ENCODE data around the gene HS3ST5.
"Not testable (repeated sequence)": the region's sequence is repeated elsewhere in the genome, so short reads cannot be mapped to it uniquely, and the experiment has no call there.

HS3ST5 gene

GRCh38 chr6:114032721-114033120 is 310.1 kb downstream of the HS3ST5 start:
- no peak for DNase-seq

DNA sequence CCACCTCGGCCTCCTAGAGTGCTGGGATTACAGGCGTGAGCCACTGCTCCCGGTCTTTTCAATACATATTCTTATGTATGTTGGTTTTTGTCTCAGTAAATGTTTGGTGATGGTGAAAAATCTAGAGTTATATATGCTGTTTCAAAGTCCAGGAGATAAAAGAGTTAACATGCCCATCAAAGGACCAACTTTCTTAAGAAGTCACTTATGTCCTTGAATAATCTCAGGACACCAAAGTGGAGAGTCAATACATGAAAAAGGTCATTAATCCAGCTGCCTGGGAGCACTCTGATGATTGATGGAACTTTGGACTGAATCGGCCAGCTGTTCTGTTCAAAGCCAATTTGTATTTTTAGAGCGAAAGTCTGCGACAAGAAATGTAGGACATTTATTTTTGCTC is 312.1 kb downstream of the HS3ST5 start:
- DNase-seq: no peak

DNA sequence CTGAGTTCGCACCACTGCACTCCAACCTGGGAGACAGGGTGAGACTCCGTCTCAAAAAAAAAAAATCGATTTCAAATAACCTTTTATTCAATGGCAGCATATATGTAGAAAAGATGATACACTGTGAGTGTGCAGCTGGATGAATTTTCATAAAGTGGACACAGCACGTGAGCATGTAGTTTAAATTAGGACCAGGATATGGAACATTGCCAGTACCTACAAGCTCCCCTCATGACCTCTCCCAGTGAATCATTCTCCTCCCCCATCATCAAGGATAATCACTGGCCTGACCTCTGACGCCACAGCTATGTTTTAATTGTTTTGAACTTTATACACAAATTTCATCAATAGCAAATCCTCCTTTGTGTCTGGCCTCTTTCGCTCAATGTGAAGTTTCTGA is 318.1 kb downstream of the HS3ST5 start:
- DNase-seq: no peak

- no peak for DNase-seq
These were observed 322.6 kb downstream of the HS3ST5 start for GRCh38 chr6:114020196-114020595.

DNA sequence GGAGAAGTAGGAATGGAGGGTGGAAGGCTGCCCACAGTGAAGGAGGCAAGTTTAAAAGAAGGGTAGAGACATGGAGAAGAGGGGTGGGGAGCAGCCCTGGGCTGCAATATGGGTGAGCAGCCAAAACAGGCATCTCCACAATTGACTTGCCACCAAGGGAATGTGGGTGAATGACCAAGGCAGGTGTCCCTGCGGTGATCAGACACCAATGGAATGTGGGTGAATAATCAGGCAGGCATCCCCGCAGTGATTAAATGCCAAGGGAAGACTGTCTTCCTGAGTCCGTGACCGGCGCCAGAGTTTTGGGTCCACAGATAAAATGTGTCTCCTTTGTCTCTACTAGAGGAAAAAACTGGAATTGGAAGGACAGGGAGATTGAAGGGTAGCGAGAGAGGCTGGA is 325.7 kb downstream of the HS3ST5 start:
- not testable (repeated sequence) for DNase-seq

GRCh38 chr6:114014106-114014505 is 328.7 kb downstream of the HS3ST5 start:
- not testable (repeated sequence) for DNase-seq

DNA sequence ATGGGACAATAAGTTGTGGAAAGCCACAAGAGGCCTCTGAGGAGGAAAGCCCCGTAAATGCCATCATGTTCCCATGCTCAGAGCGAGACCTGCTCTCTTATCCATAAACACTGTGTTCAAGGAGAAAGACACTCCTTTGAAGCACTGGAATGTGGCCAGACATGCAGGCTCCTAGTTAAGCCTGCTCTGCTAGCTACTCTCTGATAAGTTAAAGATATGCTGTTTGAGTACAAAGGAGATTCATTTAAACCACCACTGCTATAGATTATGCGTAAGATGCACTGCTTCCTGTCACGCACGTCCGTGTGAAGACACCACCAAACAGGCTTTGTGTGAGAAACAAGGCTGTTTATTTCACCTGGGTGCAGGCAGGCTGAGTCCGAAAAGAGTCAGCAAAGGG is 331.3 kb downstream of the HS3ST5 start:
- peak; percentile 5 for DNase-seq

- DNase-seq: no peak
These were observed 332.3 kb downstream of the HS3ST5 start for GRCh38 chr6:114010540-114010939.

GRCh38 chr6:114009192-114009591 is 333.6 kb downstream of the HS3ST5 start:
- no peak for DNase-seq

DNA sequence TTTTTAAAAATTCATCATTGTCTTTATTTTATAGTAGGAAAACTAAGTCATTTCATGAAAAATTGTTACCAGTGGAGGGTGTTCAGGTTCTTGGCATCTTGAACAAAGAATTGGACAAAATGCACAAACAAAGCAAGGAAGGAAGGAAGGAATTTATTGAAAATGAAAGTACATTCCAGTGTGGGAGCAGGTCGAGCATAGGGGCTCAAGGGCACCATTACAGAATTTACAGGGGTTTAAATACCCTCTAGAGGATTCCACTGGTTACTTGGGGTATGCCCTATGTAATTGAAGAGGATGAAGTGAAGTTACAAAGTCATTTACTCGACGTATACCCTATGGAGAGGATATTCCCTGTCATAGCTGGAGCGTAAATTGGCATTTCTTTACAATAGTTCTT is 334.5 kb downstream of the HS3ST5 start:
- no peak for DNase-seq

- peak; percentile 10 for DNase-seq
These were observed 335.3 kb downstream of the HS3ST5 start for GRCh38 chr6:114007516-114007915.
